Mucosa of stomach (tissue), 1 donor: ENCODE data around the gene XIAP.
A peak's percentile ranks its signal among the peaks of the same experiment; 100 is the strongest.
"Not testable (repeated sequence)": the region's sequence is repeated elsewhere in the genome, so short reads cannot be mapped to it uniquely, and the experiment has no call there.

ENCODE experiments used
- H3K27me3 ChIP-seq: one replicate; pipeline ENCODE4 v1.7.0; 2013; ENCODE audit warnings: mild to moderate bottlenecking, low read length; ENCODE audit not compliant: control insufficient read depth, insufficient read depth
- H3K36me3 ChIP-seq: one replicate; pipeline ENCODE4 v1.7.0; 2013; ENCODE audit warnings: low read length; ENCODE audit not compliant: control insufficient read depth, insufficient read depth
- H3K4me1 ChIP-seq: one replicate; pipeline ENCODE4 v1.7.0; 2013; ENCODE audit warnings: mild to moderate bottlenecking, low read length; ENCODE audit not compliant: control insufficient read depth, insufficient read depth
- H3K4me3 ChIP-seq: one replicate; pipeline ENCODE4 v1.7.0; 2013; ENCODE audit warnings: low read length
- H3K9ac ChIP-seq: one replicate; pipeline ENCODE4 v1.7.0; 2013; ENCODE audit warnings: mild to moderate bottlenecking, low read length, moderate library complexity
- H3K9me3 ChIP-seq: one replicate; pipeline ENCODE4 v1.7.0; 2013; ENCODE audit warnings: mild to moderate bottlenecking, low read length, moderate library complexity; ENCODE audit not compliant: control insufficient read depth
- donor health status: Pancreatic carcinoma.

XIAP gene

GRCh38 chrX:123847056-123847455 is 12.8 kb upstream of the XIAP start:
- H3K4me3 ChIP-seq = no peak overlapping the region
- no peaks in the 10 kb centered on the region for H3K4me1 ChIP-seq
- H3K9ac ChIP-seq = no peak overlapping the region
- no peaks in the 10 kb centered on the region for H3K27me3 ChIP-seq
- H3K9me3 ChIP-seq = no peaks in the 10 kb centered on the region
- H3K36me3 ChIP-seq = no peaks in the 10 kb centered on the region

- no peaks in the 10 kb centered on the region for H3K27me3 ChIP-seq
- H3K4me3 ChIP-seq = no peak overlapping the region
- H3K36me3 ChIP-seq = no peaks in the 10 kb centered on the region
- no peaks in the 10 kb centered on the region for H3K9me3 ChIP-seq
- H3K9ac ChIP-seq = no peak overlapping the region
- H3K4me1 ChIP-seq = no peaks in the 10 kb centered on the region
Observed at GRCh38 chrX:123849096-123849495, 10.8 kb upstream of the XIAP start.

- not testable (repeated sequence) for H3K4me1 ChIP-seq, H3K27me3 ChIP-seq, H3K36me3 ChIP-seq, H3K9me3 ChIP-seq, H3K4me3 ChIP-seq, H3K9ac ChIP-seq
Observed at GRCh38 chrX:123849906-123850305, 9.9 kb upstream of the XIAP start.

- H3K9me3 ChIP-seq = no peaks in the 10 kb centered on the region
- no peak overlapping the region for H3K9ac ChIP-seq
- H3K4me3 ChIP-seq = no peak overlapping the region
Observed at GRCh38 chrX:123851079-123851478, 8.8 kb upstream of the XIAP start.

GRCh38 chrX:123854329-123854728 is 5.5 kb upstream of the XIAP start:
- H3K27me3 ChIP-seq = no peaks in the 10 kb centered on the region
- no peak overlapping the region for H3K4me3 ChIP-seq
- H3K9ac ChIP-seq = no peak overlapping the region
- H3K36me3 ChIP-seq = no peaks in the 10 kb centered on the region
- no peaks in the 10 kb centered on the region for H3K9me3 ChIP-seq
- H3K4me1 ChIP-seq = no peaks in the 10 kb centered on the region

More at GRCh38 chrX:123851079-123851478, 8.8 kb upstream of the XIAP start:
- Histone ChIP-seq H3K4me1 (no peaks in the 10 kb centered on the region), H3K27me3 (no peaks in the 10 kb centered on the region), H3K36me3 (no peaks in the 10 kb centered on the region)

GRCh38 chrX:123859409-123859845 is 426 bp upstream of the XIAP start:
- H3K4me1 ChIP-seq = no peaks in the 10 kb centered on the region
- no peaks in the 10 kb centered on the region for H3K36me3 ChIP-seq
- no peak overlapping the region for H3K4me3 ChIP-seq
- no peaks in the 10 kb centered on the region for H3K9me3 ChIP-seq
- peak overlapping the region; percentile 96 for H3K9ac ChIP-seq
- H3K27me3 ChIP-seq = no peaks in the 10 kb centered on the region

- peak overlapping the region; percentile 96 for H3K9ac ChIP-seq
- no peaks in the 10 kb centered on the region for H3K9me3 ChIP-seq
- H3K4me1 ChIP-seq = no peaks in the 10 kb centered on the region
- no peaks in the 10 kb centered on the region for H3K27me3 ChIP-seq
- H3K4me3 ChIP-seq = peak overlapping the region; percentile 27
- no peaks in the 10 kb centered on the region for H3K36me3 ChIP-seq
Observed at GRCh38 chrX:123860983-123861382, 1.1 kb downstream of the XIAP start.

GRCh38 chrX:123869488-123869887 is 9.6 kb downstream of the XIAP start:
- no peaks in the 10 kb centered on the region for H3K9me3 ChIP-seq
- no peak overlapping the region for H3K4me3 ChIP-seq
- no peak overlapping the region for H3K9ac ChIP-seq
- H3K27me3 ChIP-seq = no peaks in the 10 kb centered on the region
- no peaks in the 10 kb centered on the region for H3K4me1 ChIP-seq
- H3K36me3 ChIP-seq = no peaks in the 10 kb centered on the region

- H3K36me3 ChIP-seq = no peaks in the 10 kb centered on the region
- H3K4me1 ChIP-seq = no peaks in the 10 kb centered on the region
- no peak overlapping the region for H3K4me3 ChIP-seq
- H3K9me3 ChIP-seq = no peaks in the 10 kb centered on the region
- H3K9ac ChIP-seq = no peak overlapping the region
- no peaks in the 10 kb centered on the region for H3K27me3 ChIP-seq
Observed at GRCh38 chrX:123871309-123871708, 11.5 kb downstream of the XIAP start.

- Histone ChIP-seq H3K9ac (no peak overlapping the region), H3K9me3 (no peaks in the 10 kb centered on the region), H3K36me3 (no peaks in the 10 kb centered on the region), H3K27me3 (no peaks in the 10 kb centered on the region), H3K4me1 (no peaks in the 10 kb centered on the region), H3K4me3 (no peak overlapping the region)
Observed at GRCh38 chrX:123873956-123874355, 14.1 kb downstream of the XIAP start.

GRCh38 chrX:123876177-123876576 is 16.3 kb downstream of the XIAP start:
- no peaks in the 10 kb centered on the region for H3K27me3 ChIP-seq
- no peak overlapping the region for H3K4me3 ChIP-seq
- H3K9me3 ChIP-seq = no peaks in the 10 kb centered on the region
- H3K4me1 ChIP-seq = no peaks in the 10 kb centered on the region
- no peak overlapping the region for H3K9ac ChIP-seq
- no peaks in the 10 kb centered on the region for H3K36me3 ChIP-seq

GRCh38 chrX:123876844-123877243 is 17.0 kb downstream of the XIAP start:
- Histone ChIP-seq H3K36me3 (no peaks in the 10 kb centered on the region), H3K9ac (no peak overlapping the region), H3K4me3 (no peak overlapping the region), H3K4me1 (no peaks in the 10 kb centered on the region), H3K9me3 (no peaks in the 10 kb centered on the region), H3K27me3 (no peaks in the 10 kb centered on the region)

- no peaks in the 10 kb centered on the region for H3K4me1 ChIP-seq
- H3K9me3 ChIP-seq = no peaks in the 10 kb centered on the region
- no peak overlapping the region for H3K9ac ChIP-seq
- H3K36me3 ChIP-seq = no peaks in the 10 kb centered on the region
- no peaks in the 10 kb centered on the region for H3K27me3 ChIP-seq
- H3K4me3 ChIP-seq = no peak overlapping the region
Observed at GRCh38 chrX:123878252-123878721, 18.4 kb downstream of the XIAP start.
